ENCODE results near the gene TENT4B. TPM values are rescaled to one million over a fixed set of nuclear protein-coding genes. Genes with fewer than 3 reads are reported as not detected.

Gene TENT4B
- polyA plus RNA-seq, 1 of the 3 experiments (the other 2 are of a cell fraction): 5.6 TPM

- POLR2A ChIA-PET: no interaction called here
Measured at GRCh38 chr16:50272687-50273381, 119.7 kb downstream of the TENT4B start.

GRCh38 chr16:50273382-50273690, 120.2 kb downstream of the TENT4B start:
- TF ChIP-seq USF2 (IDR thresholded peaks at IDR 0.05; ENCODE audit: borderline replicate concordance, low read depth, low read length) (no peak), CHD2 (IDR thresholded peaks at IDR 0.05; ENCODE audit: low read length, partially characterized antibody) (no peak)
- peaks cover 3% of the 10 kb centered on the region for H3F3A ChIP-seq (replicated peaks; ENCODE audit: insufficient read depth)
- H3K9me3 ChIP-seq: no peaks in the 10 kb centered on the region
- H3K36me3 ChIP-seq (replicated peaks in 1 of 2; ENCODE audit: control insufficient read depth in 1 of 2, insufficient read depth in 2 of 2, low read length in 1 of 2): no peaks in the 10 kb centered on the region
- ChIA-PET CTCF (interaction anchor here (0.8 to 1.1 kb wide), 2 partner anchors 15 to 16 kb away, joined by 3 to 4 read pairs; no protein-coding TSS in a partner anchor), POLR2A (no interaction called here)
- H3K4me2 ChIP-seq: no peak overlapping the region
- H3K4me3 ChIP-seq (ENCODE audit: low read depth in 2 of 2, low read length in 1 of 2): no peak overlapping the region
- H2AFZ ChIP-seq (ENCODE audit: low read depth): no peak overlapping the region
- DNase-seq: no peak
- no peak overlapping the region for H3K9ac ChIP-seq
- H3K27ac ChIP-seq (ENCODE audit: low read depth in 2 of 2, low read length in 1 of 2): no peak overlapping the region
- H3K79me2 ChIP-seq (ENCODE audit: insufficient read depth): peaks cover 9% of the 10 kb centered on the region; the same call in 1 of the 2 replicates
- peaks cover 0 to 19% of the 10 kb centered on the region in 2 experiments; a peak in 1 of 4 replicates for H3K4me1 ChIP-seq (ENCODE audit: control insufficient read depth in 1 of 2, insufficient read depth in 2 of 2, low read depth in 1 of 2, low read length in 1 of 2)
- H4K20me1 ChIP-seq (ENCODE audit: insufficient read depth): peaks cover 3% of the 10 kb centered on the region; the same call in 1 of the 2 replicates
- no peaks in the 10 kb centered on the region for H3K27me3 ChIP-seq (ENCODE audit: insufficient read depth)
- H3K9me2 ChIP-seq: no peaks in the 10 kb centered on the region
- WGBS (ENCODE audit: low lambda C conversion rate): 92% methylated on average over 2 of the region's 2 CpGs

More at GRCh38 chr16:50272687-50273381, 119.7 kb downstream of the TENT4B start:
- TF ChIP-seq NFIC (IDR thresholded peaks at IDR 0.05; ENCODE audit: borderline replicate concordance) (no peak), CHD2 (IDR thresholded peaks at IDR 0.05; ENCODE audit: low read length, partially characterized antibody) (no peak)
- DNase-seq: no peak
- no peak overlapping the region for H3K27ac ChIP-seq (ENCODE audit: low read depth in 2 of 2, low read length in 1 of 2)
- no peak overlapping the region for H2AFZ ChIP-seq (ENCODE audit: low read depth)
- no peak overlapping the region for H3K4me3 ChIP-seq (ENCODE audit: low read depth in 2 of 2, low read length in 1 of 2)
- no peaks in the 10 kb centered on the region for H3F3A ChIP-seq (replicated peaks; ENCODE audit: insufficient read depth)
- H3K9me3 ChIP-seq: no peaks in the 10 kb centered on the region
- no peaks in the 10 kb centered on the region for H3K36me3 ChIP-seq (replicated peaks in 1 of 2; ENCODE audit: control insufficient read depth in 1 of 2, insufficient read depth in 2 of 2, low read length in 1 of 2)
- WGBS (ENCODE audit: low lambda C conversion rate): 89% methylated on average over 1 of the region's 5 CpGs
- H3K79me2 ChIP-seq (ENCODE audit: insufficient read depth): peaks cover 10% of the 10 kb centered on the region
- no peak overlapping the region for H3K4me2 ChIP-seq
- H3K9me2 ChIP-seq: no peaks in the 10 kb centered on the region
- H4K20me1 ChIP-seq (ENCODE audit: insufficient read depth): peaks cover 3% of the 10 kb centered on the region; the same call in 1 of the 2 replicates
- CTCF ChIA-PET: interaction anchor here (0.7 to 1.1 kb wide), 4 partner anchors 12 to 248 kb away, joined by 3 to 4 read pairs (median 4); partner anchors contain the start of gene CNEP1R1
- no peaks in the 10 kb centered on the region for H3K27me3 ChIP-seq (ENCODE audit: insufficient read depth)
- H3K4me1 ChIP-seq (ENCODE audit: control insufficient read depth in 1 of 2, insufficient read depth in 2 of 2, low read depth in 1 of 2, low read length in 1 of 2): peaks cover 0 to 19% of the 10 kb centered on the region in 2 experiments; a peak in 1 of 4 replicates
- H3K9ac ChIP-seq: no peak overlapping the region

- ChIA-PET POLR2A (no interaction called here), CTCF (no interaction called here)
- Histone ChIP-seq H3K9me3 (no peaks in the 10 kb centered on the region), H3K9ac (no peak overlapping the region), H3K4me3 (ENCODE audit: low read depth in 2 of 2, low read length in 1 of 2) (no peak overlapping the region), H3K4me2 (no peak overlapping the region), H3K27ac (ENCODE audit: low read depth in 2 of 2, low read length in 1 of 2) (no peak overlapping the region), H3F3A (replicated peaks; ENCODE audit: insufficient read depth) (peaks cover 4% of the 10 kb centered on the region), H4K20me1 (ENCODE audit: insufficient read depth) (peaks cover 3% of the 10 kb centered on the region; the same call in 1 of the 2 replicates), H3K9me2 (no peaks in the 10 kb centered on the region), H3K4me1 (ENCODE audit: control insufficient read depth in 1 of 2, insufficient read depth in 2 of 2, low read depth in 1 of 2, low read length in 1 of 2) (peaks cover 0 to 19% of the 10 kb centered on the region in 2 experiments; a peak in 1 of 4 replicates), H2AFZ (ENCODE audit: low read depth) (no peak overlapping the region), H3K36me3 (replicated peaks in 1 of 2; ENCODE audit: control insufficient read depth in 1 of 2, insufficient read depth in 2 of 2, low read length in 1 of 2) (no peaks in the 10 kb centered on the region), H3K79me2 (ENCODE audit: insufficient read depth) (peaks cover 6% of the 10 kb centered on the region; the same call in 1 of the 2 replicates), H3K27me3 (ENCODE audit: insufficient read depth) (no peaks in the 10 kb centered on the region)
- no peak for TF ChIP-seq MAX (IDR thresholded peaks at IDR 0.05; ENCODE audit: low read depth)
- no peak for TF ChIP-seq TAF1 (IDR thresholded peaks at IDR 0.05; ENCODE audit: borderline replicate concordance, low read depth, low read length)
- TF ChIP-seq RCOR1 (IDR thresholded peaks at IDR 0.05; ENCODE audit: low read length): no peak
- TF ChIP-seq GATA2 (CRISPR knock-in tag; IDR thresholded peaks at IDR 0.05): no peak
- TF ChIP-seq CHD2 (IDR thresholded peaks at IDR 0.05; ENCODE audit: low read length, partially characterized antibody): no peak
- no peak for TF ChIP-seq NFIC (IDR thresholded peaks at IDR 0.05; ENCODE audit: borderline replicate concordance)
- TF ChIP-seq JUND (IDR thresholded peaks at IDR 0.05): no peak
- TF ChIP-seq FOSL2 (IDR thresholded peaks at IDR 0.05; ENCODE audit: borderline replicate concordance, low read depth): no peak
- TF ChIP-seq ELF1 (IDR thresholded peaks at IDR 0.05): no peak
- TF ChIP-seq FOXM1 (IDR thresholded peaks at IDR 0.05; ENCODE audit: low read depth): no peak
- no peak for TF ChIP-seq SMC3 (IDR thresholded peaks at IDR 0.05; ENCODE audit: low read depth, low read length)
- no peak for TF ChIP-seq NRF1 (IDR thresholded peaks at IDR 0.05; ENCODE audit: low read depth, low read length)
- TF ChIP-seq GABPA (IDR thresholded peaks at IDR 0.05; ENCODE audit: low read depth): no peak
- TF ChIP-seq IRF3 (IDR thresholded peaks at IDR 0.05; ENCODE audit: low read depth, low read length): no peak
- no peak for TF ChIP-seq SIN3A (IDR thresholded peaks at IDR 0.05; ENCODE audit: borderline replicate concordance, low read depth, low read length)
- TF ChIP-seq EP300 (IDR thresholded peaks at IDR 0.05; ENCODE audit: borderline replicate concordance in 1 of 2, low read depth in 1 of 2, low read length in 1 of 2): no peak
- DNase-seq: no peak
- 84% methylated on average over 13 of the region's 13 CpGs for WGBS (ENCODE audit: low lambda C conversion rate)
Measured at GRCh38 chr16:50273888-50274325, 120.8 kb downstream of the TENT4B start.

Measured in SK-N-SH (cell line).